ENCODE results near the gene GBP6.
"Not testable (repeated sequence)": the region's sequence is repeated elsewhere in the genome, so short reads cannot be mapped to it uniquely, and the experiment has no call there.

Gene GBP6

DNA sequence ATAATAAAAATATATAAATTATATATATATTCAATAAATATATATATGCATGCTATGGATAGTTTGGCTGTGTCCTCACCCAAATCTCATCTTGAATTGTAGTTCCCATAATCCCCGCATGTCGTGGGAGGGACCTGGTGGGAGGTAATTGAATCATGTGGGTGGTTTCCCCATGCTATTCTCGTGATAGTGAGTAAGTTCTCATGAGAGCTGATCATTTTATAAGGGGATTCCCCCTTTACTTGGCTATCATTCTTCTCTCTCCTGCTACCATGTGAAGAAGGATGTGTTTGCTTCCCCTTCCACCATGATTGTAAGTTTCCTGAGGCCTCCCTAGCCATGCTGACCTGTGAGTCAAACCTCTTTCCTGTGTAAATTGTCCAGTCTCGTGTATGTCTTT lies 10.0 kb downstream of the GBP6 start:
- not testable (repeated sequence) for DNase-seq (ENCODE audit: low read depth)

DNA sequence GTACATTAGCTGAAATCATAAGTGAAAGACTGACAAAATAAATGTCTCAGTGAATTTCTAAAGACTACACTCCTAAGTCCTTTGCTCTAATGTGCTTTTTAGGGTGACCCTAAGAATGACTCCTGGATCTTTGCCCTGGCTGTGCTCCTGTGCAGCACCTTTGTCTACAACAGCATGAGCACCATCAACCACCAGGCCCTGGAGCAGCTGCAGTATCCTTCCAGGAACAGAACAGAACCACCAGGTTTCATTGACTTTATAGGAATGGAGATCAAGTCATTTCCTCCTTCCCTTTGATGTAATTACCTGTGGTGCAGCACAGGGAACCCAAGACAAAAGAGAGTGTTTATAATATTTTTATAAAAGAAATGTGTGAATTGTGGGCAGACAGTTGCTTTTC lies 14.1 kb downstream of the GBP6 start:
- no peak for DNase-seq (ENCODE audit: low read depth)

GRCh38 chr1:89381618-89382017 lies 17.8 kb downstream of the GBP6 start:
- DNase-seq (ENCODE audit: low read depth): no peak

GRCh38 chr1:89382479-89382878 lies 18.6 kb downstream of the GBP6 start:
- DNase-seq (ENCODE audit: low read depth): no peak

DNA sequence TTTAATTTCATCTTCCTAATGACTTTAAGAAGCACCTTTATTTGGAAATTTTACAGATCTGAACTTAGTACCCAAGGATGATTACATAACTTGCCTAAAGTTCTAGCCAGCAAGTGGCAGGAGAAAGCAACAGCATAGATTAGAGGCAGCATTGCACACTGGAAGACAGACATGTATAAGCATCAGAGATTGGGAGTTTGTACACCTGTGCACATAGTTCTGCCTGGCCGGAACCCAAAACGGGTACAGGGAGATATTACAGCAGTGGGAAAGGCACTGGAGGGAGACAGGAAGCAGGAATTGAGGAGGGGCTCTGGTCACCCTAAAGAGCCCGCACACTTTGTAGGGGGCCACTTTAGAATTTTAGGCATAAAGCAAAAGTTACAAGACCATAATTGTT lies 19.3 kb downstream of the GBP6 start:
- DNase-seq (ENCODE audit: low read depth): no peak

- no peak for DNase-seq (ENCODE audit: low read depth)
These were observed 26.8 kb downstream of the GBP6 start for GRCh38 chr1:89390707-89391106.

GRCh38 chr1:89391686-89392085 lies 27.8 kb downstream of the GBP6 start:
- no peak for DNase-seq (ENCODE audit: low read depth)

- DNase-seq (ENCODE audit: low read depth): no peak
These were observed 31.0 kb downstream of the GBP6 start for GRCh38 chr1:89394851-89395250.

DNA sequence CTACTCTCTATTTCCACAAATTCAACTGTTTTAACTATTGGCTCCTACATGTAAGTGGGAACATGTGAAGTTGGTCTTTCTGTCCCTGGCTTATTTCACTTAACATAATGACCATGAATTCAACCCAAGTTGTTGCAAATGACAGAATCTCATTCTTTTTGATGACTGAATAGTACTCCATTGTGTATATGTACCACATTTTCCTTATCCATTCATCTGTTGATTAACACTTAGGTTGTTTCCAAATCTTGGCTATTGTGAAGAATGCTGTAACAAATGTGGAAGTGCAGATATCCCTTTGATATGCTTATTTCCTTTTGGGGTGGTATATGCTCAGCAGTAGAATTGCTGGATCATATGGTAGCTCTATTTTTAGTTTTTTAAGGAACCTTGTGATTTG lies 33.0 kb downstream of the GBP6 start:
- no peak for DNase-seq (ENCODE audit: low read depth)

GRCh38 chr1:89405275-89405929 lies 41.5 kb downstream of the GBP6 start:
- no peak for DNase-seq (ENCODE audit: low read depth)

DNA sequence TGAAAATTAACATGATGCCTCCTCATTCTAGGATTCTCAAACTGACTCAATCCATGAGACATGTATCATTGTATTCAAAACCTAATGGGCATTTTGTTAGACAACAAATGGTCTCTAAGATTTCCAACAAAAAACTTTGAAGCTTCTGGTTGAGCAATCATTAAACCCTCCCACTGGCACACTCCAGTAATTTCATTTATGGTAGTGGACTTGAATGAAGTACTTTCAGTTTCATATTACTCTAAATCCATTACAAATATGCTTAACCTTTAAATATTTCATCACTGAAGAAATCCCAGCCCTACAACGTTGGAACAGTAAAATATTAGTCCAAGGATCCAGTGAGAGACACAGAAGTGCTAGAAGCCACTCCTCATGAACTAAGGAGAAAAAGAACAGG lies 43.5 kb downstream of the GBP6 start:
- DNase-seq (ENCODE audit: low read depth): no peak

- DNase-seq (ENCODE audit: low read depth): not testable (repeated sequence)
These were observed 43.9 kb downstream of the GBP6 start for GRCh38 chr1:89407768-89408167.

DNA sequence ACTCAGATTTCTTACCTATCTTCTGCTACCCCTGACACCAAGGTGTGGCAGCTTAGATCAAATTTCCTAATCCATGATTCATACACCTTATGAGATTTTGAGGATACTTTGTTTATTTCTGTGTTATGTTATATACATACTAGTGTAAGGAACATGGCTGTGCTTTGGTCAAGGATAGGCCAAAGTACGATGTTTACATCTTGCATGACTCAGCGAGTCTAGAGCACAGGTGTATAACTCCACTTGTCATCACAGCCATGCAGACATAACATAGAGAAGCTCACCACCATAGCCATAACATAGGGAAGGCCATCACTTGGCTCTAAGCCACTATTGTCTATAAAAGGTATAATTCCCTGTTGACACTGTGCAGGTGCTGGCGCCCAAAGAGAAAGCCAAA lies 61.2 kb downstream of the GBP6 start:
- DNase-seq (ENCODE audit: low read depth): no peak

GRCh38 chr1:89429062-89429461 lies 65.2 kb downstream of the GBP6 start:
- DNase-seq (ENCODE audit: low read depth): no peak

DNA sequence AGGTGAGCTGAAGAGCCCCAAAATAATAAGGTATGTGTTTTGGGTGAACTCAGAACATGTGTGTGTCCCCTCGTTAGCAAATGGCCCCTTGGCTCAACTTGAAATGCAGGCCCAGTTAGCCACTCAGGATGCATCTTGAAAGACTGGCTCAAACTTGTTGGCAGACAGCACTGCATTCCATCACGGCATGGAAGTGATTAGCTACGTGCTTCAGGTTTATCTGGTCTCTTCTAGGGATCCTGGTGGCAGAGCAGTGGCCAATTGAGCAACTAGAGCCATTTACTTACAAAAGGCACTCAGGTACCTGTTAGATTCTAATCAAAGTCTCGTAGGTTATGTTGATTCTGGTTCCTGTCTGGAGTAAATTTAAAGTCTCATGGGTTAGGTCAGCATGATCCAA lies 65.8 kb downstream of the GBP6 start:
- DNase-seq (ENCODE audit: low read depth): not testable (repeated sequence)

GRCh38 chr1:89433421-89433820 lies 69.6 kb downstream of the GBP6 start:
- no peak for DNase-seq (ENCODE audit: low read depth)

GRCh38 chr1:89434058-89434780 lies 70.4 kb downstream of the GBP6 start:
- not testable (repeated sequence) for DNase-seq (ENCODE audit: low read depth)

Measured in stimulated activated CD8-positive, alpha-beta memory T cell treated with anti-CD3 and anti-CD28 coated beads, Interleukin-12 subunit alpha, Interleukin-12 subunit beta, amount 100 ng/mL, for 1 hour (primary cell).